ENCODE data around the gene ZNG1B.
"Not testable (repeated sequence)": the region's sequence is repeated elsewhere in the genome, so short reads cannot be mapped to it uniquely, and the experiment has no call there.

Gene ZNG1B

GRCh38 chr2:113503094-113504042 is 65.9 kb downstream of the ZNG1B start:
- DNase-seq (ENCODE audit: low read depth): not testable (repeated sequence)

DNA sequence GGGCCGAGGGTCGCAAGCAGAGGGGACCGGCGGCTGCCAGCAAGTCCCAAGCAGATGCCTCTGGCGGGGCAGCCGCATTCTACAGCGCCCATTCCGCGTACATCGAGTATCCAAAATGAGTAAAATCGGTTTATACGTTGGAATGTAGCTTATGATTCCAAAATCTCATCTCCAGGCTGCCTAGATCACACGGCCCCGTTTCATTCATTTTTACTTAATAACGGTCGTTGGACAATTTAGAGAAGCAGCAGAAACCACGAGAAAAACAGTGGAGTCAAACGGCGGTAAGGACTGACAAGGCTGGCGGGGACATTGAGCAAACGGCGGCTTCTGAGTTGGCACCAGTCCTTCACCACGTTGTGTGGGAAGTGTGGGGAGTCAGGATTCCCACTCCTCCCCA is 66.6 kb downstream of the ZNG1B start:
- DNase-seq (ENCODE audit: low read depth): not testable (repeated sequence)

DNA sequence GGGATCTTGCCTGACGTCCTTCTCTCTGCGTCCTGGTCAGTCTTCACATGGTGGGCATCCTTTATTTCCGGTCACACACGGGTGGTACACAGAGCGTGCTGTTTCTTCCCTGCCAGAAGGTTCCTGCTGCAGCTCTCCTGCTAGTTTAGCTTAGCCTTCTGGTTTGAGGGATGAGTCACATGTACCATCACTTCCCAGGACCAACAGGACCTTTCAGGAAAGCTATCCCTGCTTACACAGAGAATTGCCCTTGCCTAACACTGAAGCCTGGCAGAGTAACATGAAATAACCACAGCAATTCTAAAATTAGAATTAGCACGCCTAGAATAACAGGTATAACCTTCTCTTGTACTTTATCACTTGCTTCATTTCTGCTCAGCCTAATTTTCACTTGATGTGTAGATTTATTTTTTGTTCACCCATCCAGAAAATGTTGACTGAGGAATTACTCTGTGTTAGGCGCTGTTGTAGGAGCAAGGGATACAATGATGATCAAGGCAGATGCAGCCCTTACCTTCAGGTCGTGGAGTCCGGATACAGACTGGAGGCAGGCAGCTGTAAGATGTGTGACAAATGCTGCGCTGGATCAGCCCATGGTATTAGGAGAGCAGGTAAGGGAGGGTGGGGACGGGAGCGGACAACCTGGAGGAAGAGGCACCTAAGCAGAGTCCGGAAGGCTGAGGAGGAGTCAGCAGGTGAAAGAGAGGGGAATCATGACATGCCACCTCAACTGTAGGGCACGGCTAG is 70.1 kb downstream of the ZNG1B start:
- not testable (repeated sequence) for DNase-seq (ENCODE audit: low read depth)

- DNase-seq (ENCODE audit: low read depth): not testable (repeated sequence)
Measured at GRCh38 chr2:113508187-113508586, 70.7 kb downstream of the ZNG1B start.

DNA sequence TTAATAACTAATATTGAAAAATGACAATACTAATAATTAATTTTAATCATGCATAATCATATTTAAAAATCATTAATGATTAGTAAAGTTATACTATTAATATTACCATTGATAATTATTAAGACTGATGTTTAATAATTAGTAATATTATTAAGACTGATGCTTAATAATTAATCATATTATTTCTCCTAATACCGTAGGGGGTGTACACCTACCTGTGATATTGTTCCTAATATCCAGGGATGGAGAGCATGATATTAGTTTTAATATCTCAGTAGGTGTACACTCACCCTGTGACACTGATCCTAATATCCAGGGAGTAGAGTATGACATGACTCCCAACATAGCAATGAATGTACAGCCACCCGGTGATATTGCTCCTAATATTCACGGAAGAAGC is 73.4 kb downstream of the ZNG1B start:
- not testable (repeated sequence) for DNase-seq (ENCODE audit: low read depth)

DNA sequence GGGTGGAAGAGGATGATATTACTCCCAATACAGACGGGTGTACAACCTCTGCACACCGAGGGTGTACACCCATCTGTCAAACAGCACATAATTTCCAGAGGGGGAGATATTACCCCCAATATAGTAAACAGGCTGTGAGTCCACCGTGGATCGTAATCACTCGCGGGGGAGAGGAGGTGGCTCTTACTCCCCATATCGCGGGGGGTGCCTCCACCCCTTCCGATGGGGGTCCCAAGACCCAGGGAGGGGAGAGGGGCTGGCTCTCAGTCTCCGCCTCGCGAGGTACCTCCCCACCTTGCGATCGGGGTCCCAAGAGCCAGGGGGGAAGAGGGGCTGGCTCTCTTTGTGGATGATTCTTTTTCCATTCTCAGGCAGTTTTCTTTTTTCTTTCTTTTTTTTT is 74.4 kb downstream of the ZNG1B start:
- not testable (repeated sequence) for DNase-seq (ENCODE audit: low read depth)

GRCh38 chr2:113515457-113515856 is 78.0 kb downstream of the ZNG1B start:
- DNase-seq (ENCODE audit: low read depth): not testable (repeated sequence)

DNA sequence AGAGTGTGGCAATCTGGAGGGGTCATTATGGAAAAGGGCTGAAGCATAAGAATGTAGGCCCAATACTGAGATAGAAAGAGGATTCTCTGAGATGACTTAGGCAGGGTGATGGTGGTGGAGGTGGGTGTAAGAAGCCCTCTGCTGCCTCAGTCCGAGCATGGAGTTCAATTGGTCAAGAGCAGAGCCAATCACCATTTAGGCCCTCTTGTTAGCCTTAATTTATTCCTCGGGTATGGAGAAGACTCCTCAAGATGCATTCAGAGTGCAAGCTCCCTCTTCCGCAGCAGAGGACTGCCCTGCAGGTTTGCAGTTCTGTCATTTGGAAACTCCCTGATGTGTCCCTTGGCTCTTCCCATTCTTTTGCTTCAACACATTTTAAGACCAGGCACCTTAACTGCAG is 78.5 kb downstream of the ZNG1B start:
- DNase-seq (ENCODE audit: low read depth): not testable (repeated sequence)

DNA sequence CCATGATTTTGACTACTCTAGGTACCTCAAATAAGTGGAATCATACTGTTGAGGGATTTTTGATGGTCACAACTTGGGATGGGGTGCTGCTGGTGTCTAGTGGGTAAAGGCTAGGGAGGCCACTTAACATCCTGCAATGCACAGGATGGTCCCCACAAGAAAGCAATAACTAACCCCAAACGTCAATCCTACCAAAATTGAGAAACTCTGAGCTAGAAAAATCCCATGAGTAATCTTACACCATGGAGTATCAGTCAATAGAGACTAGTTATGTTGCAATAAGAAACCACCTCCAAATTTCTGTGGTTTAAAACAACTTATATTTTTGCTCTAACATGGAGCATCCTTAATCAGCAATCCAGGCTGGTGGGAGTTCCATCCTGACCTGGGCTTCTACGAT is 79.5 kb downstream of the ZNG1B start:
- not testable (repeated sequence) for DNase-seq (ENCODE audit: low read depth)

GRCh38 chr2:113520837-113521236 is 83.3 kb downstream of the ZNG1B start:
- not testable (repeated sequence) for DNase-seq (ENCODE audit: low read depth)

- not testable (repeated sequence) for DNase-seq (ENCODE audit: low read depth)
Measured at GRCh38 chr2:113521492-113521891, 84.0 kb downstream of the ZNG1B start.

DNA sequence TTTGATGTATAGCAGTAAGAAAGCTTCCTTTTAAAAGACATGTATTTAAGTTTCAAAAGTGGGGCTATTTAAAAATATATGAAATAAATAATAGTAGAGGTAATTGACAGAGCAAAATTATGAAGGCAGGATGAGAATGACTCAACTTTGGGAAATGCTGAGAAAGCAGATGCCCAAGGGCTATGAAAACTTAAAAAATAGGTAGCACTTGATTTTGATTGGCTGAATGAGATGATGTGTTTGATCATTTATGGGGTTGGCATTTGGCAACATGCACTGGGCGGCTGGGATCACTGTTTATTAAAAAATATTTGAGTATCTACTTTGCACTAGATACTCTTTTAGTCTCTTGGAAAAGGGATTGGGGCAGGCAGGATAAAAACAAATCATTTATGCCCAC is 87.5 kb downstream of the ZNG1B start:
- not testable (repeated sequence) for DNase-seq (ENCODE audit: low read depth)

GRCh38 chr2:113527350-113528045 is 90.0 kb downstream of the ZNG1B start:
- DNase-seq (ENCODE audit: low read depth): not testable (repeated sequence)

DNA sequence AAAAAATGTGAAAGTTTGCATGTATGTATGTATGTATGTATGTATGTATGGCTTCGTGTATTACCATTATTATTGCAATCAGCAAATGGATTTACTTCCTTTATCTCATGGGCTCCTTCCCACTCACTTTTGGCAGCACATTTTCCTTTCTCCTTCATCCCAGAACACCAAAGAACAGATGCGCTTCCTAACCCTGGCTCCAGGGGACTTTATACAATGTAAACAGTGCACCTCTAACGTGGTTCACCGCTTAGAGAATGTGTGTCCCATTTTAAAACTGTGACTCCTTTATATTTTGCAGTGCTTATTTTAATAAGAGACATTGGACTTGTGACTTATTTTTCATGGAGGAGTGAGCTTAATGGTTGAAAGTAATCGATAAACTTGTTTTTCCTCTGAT is 90.6 kb downstream of the ZNG1B start:
- DNase-seq (ENCODE audit: low read depth): not testable (repeated sequence)

DNA sequence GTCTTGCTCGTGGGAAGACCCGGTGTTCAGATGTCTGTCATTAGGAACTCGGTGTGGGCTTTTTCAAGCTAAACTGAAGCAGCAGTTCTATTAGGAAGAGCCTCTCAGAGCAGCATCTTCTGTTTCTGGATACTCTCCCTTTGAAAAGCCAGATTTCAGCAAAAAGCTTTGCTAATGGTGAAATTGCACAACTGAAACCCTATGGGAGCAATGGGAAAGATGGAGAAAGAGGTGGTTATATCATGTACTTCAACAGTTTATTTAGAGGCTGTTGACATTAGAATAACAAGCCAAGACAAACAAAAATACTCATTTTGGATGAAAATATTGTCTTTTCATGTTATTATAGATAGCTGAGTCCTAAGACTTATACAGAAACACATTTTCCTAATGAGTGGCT is 91.4 kb downstream of the ZNG1B start:
- DNase-seq (ENCODE audit: low read depth): not testable (repeated sequence)

- not testable (repeated sequence) for DNase-seq (ENCODE audit: low read depth)
Measured at GRCh38 chr2:113532991-113533390, 95.5 kb downstream of the ZNG1B start.

DNA sequence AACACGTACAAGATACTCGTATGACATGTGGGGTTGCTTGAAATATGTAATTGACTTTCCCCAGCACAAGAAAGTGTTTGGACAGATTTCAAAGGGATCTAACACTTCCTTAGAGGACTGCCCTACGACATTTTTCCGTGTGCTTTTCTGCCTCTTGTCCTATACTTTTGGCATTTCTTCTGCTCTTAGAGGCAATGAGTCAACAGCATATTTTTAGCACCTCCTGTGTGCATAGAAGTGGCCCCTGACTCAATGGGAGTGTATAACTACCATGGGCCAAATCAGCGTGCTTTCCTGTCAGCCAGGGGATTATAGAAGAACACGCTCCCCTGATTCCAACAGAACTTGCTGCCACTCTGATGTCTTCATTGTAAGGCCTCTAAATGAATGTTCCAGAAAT is 99.1 kb downstream of the ZNG1B start:
- not testable (repeated sequence) for DNase-seq (ENCODE audit: low read depth)

- not testable (repeated sequence) for DNase-seq (ENCODE audit: low read depth)
Measured at GRCh38 chr2:113540834-113541203, 103.3 kb downstream of the ZNG1B start.

- not testable (repeated sequence) for DNase-seq (ENCODE audit: low read depth)
Measured at GRCh38 chr2:113541204-113541975, 103.9 kb downstream of the ZNG1B start.

DNA sequence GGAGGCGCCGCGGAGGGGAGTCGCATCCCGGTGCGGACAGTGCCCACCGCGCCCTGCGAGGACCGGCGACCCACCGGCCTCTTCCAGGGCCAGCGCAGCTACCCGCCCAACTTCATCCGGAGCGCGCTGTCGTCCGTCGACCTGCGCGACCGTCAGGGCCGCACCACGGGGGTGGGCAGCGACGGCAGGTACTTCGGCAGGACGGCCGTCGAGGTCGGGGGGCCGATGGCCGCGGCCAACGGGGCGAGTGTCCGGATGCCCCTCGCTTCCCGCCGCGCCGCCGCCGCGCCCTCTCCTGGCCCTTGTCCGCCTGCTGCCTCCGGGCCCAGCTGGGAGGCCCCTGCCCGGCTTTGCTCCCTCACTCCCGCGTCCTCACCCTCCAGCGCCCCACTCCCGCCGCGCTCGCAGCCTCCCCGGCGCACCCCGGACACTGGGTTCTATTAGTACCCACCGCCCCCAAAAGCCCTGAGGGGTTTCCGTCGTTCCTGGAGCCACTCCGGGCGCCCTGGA is 104.5 kb downstream of the ZNG1B start:
- DNase-seq (ENCODE audit: low read depth): not testable (repeated sequence)

DNA sequence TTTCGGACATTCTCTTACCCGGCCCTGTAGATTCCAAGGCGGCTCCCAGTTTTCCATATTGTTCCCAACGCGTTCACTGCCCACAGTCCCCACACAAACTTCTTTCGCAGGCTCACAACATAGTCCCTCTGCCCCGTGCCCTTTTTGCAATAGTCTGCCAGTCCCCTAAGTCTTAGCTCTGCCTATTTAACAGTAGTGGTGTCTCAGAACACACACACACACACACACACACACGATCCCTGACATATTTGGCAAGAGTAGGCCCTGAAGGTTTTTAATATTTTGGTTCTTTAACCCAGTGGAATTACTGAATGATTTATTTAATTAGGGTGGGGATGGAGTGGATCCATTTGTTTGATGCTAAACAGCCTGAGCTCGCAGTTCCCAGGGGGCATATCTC is 105.0 kb downstream of the ZNG1B start:
- not testable (repeated sequence) for DNase-seq (ENCODE audit: low read depth)

Measured in HS-5 (cell line).